Right forelimb (tissue), 1 donor: ENCODE data around the gene PLA2G15.
"Not testable (repeated sequence)": the region's sequence is repeated elsewhere in the genome, so short reads cannot be mapped to it uniquely, and the experiment has no call there.

ENCODE experiments used
- DNase-seq: peaks from one replicate; pipeline ENCODE4 v3.0.0-alpha.2; 2018

Gene PLA2G15

GRCh38 chr16:68281368-68282063, 36.3 kb downstream of the PLA2G15 start:
- DNase-seq = no peak

GRCh38 chr16:68282064-68282452, 36.9 kb downstream of the PLA2G15 start:
- DNase-seq = no peak

- DNase-seq = no peak
Measured at GRCh38 chr16:68283346-68283745, 38.2 kb downstream of the PLA2G15 start.

- no peak for DNase-seq
Measured at GRCh38 chr16:68283801-68284598, 38.8 kb downstream of the PLA2G15 start.

GRCh38 chr16:68284847-68285246, 39.7 kb downstream of the PLA2G15 start:
- DNase-seq = no peak

- DNase-seq = no peak
Measured at GRCh38 chr16:68285683-68286082, 40.5 kb downstream of the PLA2G15 start.

- DNase-seq = no peak
Measured at GRCh38 chr16:68286153-68287074, 41.2 kb downstream of the PLA2G15 start.

GRCh38 chr16:68287276-68288251, 42.4 kb downstream of the PLA2G15 start:
- no peak for DNase-seq

GRCh38 chr16:68288252-68288650, 43.1 kb downstream of the PLA2G15 start:
- no peak for DNase-seq

GRCh38 chr16:68288796-68289195, 43.6 kb downstream of the PLA2G15 start:
- not testable (repeated sequence) for DNase-seq

GRCh38 chr16:68289202-68289601, 44.0 kb downstream of the PLA2G15 start:
- DNase-seq = no peak

GRCh38 chr16:68289621-68290329, 44.6 kb downstream of the PLA2G15 start:
- no peak for DNase-seq

- DNase-seq = no peak
Measured at GRCh38 chr16:68290450-68290849, 45.3 kb downstream of the PLA2G15 start.

- no peak for DNase-seq
Measured at GRCh38 chr16:68291227-68291626, 46.1 kb downstream of the PLA2G15 start.

GRCh38 chr16:68292425-68292824, 47.3 kb downstream of the PLA2G15 start:
- no peak for DNase-seq

- DNase-seq = no peak
Measured at GRCh38 chr16:68296291-68296690, 51.1 kb downstream of the PLA2G15 start.

GRCh38 chr16:68296693-68297092, 51.5 kb downstream of the PLA2G15 start:
- DNase-seq = no peak

GRCh38 chr16:68297908-68298307, 52.7 kb downstream of the PLA2G15 start:
- DNase-seq = no peak

- no peak for DNase-seq
Measured at GRCh38 chr16:68298312-68298711, 53.1 kb downstream of the PLA2G15 start.

- no peak for DNase-seq
Measured at GRCh38 chr16:68298907-68299561, 53.9 kb downstream of the PLA2G15 start.
